Measurements from ENCODE around the gene SPAG9.
A peak's percentile ranks its signal among the peaks of the same experiment; 100 is the strongest.
"Not testable (repeated sequence)": the region's sequence is repeated elsewhere in the genome, so short reads cannot be mapped to it uniquely, and the experiment has no call there.

Gene SPAG9

DNA sequence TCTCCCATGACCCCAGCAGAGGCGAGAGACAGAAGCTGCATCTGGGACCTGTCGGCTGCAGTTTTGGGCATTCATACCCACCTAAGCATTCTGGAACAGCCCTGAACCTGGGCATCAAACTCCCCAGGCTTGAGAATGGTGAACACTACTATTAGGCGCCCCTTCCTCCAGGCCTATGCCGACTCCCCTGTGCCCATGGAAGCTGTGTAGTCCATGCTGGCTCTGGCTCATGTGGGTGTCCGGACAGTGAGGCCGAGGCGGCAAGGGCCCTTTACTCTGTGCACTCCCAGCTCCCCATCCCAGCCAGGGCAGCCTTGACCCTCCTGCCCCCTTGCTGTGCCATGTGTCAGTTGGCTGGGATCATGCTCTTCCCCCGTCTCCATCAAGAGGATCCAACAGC lies 165.5 kb downstream of the SPAG9 start:
- no peak for DNase-seq (ENCODE audit: low read depth, low spot score)

DNA sequence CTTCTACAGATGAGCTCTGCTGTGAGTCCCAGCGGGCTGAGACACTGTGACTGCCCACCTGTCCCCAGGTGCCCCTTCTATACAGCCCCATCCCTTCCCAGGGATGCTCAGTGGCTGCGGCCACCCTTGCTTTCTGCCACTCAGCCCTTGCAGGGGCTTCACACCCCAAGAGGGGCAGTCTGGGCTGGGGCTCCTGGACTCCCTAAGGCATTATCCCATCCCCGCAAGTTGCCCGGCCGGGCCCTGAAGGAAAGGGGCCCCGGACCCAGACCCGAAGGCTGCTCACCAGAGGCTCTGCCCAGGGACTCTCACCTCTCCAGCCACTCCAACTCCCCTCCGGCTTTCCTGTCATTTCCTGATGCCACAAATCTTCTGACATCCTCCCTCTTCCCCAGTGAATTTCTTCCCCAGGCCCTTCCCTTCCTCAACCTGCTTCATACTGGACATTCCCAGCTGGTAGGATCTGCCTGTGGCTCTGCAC lies 166.0 kb downstream of the SPAG9 start:
- no peak for DNase-seq (ENCODE audit: low read depth, low spot score)

DNA sequence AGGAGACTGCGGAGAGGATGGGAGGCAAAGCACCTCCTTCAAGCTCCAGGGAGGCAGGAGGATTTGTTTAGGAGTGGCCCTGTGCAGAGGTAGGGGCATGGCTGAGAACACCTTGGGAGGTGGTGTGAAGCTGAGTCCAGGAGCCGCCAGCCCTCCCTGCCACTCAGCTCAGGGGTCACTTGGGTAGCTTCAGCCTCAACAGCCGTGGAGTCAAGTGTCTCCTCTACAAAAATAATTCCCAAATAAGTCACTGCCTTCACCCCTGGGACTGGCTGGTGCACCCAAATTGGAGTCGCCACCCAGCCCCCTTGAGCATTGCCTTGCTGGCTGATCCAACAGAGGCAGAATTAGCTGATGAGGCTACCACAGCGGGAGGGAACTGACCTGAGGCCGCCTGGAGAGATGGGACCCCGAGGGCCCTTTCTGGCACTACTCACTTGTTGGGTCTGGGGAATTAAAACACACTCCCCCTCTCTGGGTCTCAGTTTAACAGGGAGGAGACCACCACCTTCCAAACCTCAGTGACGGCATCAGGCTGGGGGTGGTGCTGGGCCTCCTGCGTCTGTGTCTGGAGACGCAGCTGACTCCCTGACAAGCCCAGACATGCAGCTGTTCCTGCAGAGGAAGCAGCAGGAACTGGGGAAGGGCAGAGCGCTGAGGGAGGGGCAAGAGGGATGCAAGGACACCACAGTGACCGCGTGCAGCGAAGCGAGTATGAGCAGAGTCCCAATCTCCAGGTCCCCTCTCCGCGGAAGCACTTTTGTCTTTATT lies 166.7 kb downstream of the SPAG9 start:
- DNase-seq (ENCODE audit: low read depth, low spot score) = no peak

DNA sequence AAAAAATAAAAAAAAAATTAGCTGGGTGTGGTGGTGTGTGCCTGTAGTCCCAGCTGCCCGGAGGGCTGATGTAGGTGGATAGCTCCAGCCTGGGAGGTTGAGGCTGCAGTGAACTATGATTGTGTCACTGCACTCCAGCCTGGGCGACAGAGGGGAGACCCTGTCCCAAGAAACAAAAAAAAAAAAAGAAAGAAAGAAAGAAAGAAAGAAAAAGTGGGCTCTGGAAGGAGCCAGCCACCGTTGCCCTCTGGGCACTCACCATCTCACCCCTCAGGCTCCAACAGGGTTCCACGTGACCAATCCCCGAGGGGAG lies 167.2 kb downstream of the SPAG9 start:
- DNase-seq (ENCODE audit: low read depth, low spot score) = no peak

DNA sequence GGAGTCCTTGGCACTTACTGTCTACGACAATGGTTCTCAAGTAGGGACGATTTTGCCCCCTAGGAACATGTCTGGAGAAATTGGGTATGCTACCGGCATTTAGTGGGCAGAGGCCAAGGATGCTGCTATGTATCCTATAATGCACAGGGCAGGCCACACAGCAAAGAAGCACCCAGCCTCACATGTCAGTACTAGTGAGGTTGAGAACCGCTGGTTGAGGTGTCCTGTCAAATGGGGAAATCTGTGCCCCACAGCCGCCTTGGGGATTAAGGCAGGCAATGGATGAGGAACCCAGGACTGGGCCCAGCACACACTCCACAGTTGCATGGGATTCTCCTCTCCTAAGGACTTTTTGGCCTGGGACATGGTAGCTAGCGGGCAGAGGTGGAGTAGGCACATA lies 167.8 kb downstream of the SPAG9 start:
- DNase-seq (ENCODE audit: low read depth, low spot score) = no peak

DNA sequence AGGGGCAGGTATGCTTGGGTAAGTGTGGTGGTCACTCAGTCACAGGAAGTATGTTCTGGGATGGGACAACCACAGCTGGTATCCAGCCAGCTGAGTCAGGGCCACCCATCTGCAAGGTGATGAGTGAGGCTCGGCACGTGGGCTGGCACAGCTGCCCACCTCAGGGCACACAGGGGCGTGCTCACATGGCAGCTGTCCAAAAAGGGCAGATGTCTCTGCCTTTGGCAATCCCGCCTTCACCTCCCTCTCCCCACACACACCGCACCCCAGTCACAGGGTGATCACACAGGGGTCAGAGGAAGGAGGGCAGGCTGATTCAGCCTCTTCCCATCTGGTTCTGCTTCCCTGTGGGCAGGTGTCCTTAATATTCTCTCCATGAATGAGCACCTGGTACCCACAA lies 168.7 kb downstream of the SPAG9 start:
- no peak for DNase-seq (ENCODE audit: low read depth, low spot score)

DNA sequence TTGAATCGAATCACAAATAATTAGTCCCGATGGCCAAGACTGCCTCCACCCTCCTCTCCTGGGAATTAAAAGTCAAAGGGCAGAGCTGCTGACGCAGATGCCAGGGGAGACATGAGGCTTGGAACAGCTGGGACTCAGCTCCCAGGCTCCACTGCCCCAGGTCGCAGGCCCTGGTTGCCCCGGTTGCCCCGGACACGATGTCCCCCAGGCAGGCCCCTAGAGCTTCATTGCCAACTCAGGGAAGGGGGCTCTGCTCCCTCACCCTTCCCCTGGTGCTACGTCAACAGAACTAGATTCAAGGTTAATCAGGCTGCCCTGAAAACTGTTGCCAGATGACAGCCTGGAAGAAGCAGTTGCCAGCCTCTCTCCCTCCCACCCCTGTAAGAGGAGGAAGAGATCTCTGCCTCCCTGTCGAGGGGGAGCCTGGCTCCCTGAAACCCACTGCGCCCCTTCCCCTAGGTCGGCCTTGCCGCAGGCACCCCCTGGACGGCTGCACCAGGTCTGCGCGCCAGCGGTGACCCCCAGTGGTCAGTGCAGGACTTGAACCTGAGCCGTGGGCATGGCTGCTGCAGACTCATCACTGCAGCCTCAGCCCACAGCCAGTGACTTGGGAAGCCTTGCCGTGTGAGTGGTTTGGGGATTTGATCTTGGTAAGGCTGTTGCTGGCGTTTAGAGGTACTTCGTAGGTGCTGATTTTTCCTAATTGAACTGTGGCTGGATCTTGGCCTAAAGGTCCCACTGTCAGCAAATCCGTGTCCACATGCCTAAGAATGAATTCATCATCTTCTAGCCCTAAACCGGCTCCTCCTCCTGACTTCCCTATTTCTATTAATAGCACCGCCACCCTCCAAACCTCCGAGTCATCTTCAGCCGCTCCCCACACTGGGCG lies 170.4 kb downstream of the SPAG9 start:
- no peak for DNase-seq (ENCODE audit: low read depth, low spot score)

DNA sequence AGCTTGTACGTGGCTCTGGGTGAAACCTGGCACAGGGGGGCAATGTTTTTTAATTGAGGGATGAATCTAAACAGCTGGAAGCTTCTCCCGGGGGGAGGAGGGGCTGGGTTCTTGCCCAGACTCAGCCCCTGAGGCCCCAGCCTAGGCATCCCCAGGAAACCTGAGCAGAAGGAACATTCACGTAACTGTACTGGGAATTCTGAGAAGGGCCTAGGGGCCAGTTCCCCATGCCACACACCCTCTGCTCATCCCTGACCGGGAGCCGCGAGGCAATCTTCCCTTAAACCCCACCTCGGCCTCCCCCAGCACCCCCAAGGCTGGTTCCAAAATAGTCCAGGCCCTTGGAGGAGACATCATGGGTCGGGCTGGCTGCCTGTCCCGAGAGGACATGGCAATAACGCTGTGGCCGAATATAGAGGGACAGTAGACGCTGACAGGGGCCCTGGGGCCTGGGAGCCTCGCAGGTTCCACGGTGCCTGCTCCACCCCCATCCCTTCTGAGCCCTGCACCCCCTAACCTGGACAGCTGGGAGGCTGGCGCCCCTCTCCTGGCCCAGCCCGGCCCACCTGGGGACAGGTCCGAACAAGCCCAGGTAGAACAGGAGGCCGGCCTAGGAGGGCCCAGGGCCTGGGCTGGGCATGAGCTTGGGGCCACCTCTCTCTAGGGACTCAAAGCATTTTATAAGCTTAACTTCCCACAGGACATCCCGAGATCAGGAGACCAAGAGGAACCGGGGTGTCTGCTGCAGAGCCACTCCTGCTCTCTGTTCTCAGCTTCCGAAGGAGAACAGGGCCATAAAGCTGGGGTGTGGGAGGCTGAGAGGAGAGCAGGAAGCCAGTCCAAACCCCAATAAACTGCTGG lies 171.3 kb downstream of the SPAG9 start:
- DNase-seq (ENCODE audit: low read depth, low spot score) = no peak

DNA sequence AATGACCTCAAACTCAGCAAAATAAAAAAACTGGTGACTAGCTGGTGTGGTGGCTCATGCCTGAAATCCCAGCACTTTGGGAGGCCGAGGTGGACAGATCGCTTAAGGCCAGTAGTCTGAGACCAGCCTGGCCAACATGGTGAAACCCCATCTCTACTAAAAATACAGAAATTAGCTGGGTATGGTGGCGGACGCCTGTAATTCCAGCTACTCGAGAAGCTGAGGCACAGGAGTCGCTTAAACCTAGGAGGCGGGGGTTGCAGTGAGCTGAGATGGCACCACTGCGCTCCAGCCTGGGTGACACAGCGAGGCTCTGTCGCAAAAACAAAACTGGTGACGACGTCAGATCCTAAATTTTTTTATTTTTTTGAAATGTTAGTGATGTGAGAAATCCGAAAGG lies 172.0 kb downstream of the SPAG9 start:
- DNase-seq (ENCODE audit: low read depth, low spot score) = no peak

DNA sequence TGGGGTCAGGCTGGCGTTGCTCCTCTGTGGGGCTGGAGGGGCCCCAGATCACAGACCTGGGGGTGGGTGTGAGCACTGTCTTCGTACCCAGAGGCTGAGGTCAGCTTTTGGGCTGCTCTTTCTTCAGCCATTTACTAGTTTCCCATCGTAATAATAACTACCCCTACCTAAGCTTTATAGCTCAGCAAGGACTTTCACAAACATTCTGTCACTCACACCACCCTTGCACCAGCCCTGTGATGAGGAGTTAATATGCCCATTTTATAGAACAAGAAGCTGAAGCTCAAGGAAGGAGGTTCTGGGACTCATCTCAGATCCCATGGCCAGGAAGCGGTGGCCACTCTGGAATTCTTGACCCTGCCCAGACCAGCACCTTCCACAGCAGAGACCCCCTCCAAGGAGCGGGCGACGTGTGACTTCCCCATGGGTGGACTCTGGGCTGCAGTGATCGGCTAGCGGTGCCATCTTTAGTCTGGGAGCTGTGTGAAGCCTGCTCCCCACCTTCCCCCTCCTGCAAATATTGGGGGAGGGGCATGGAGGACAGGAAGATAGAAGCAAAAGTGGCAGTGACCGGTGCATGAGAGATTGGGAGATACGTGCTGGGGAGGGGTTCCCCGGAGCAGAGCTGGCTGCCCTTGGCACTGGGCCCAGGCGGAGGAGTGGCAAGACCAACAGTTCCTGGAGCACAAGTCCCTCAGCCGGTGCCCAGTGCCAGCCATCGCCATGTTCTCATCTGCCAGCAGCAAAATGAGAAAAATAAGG lies 172.7 kb downstream of the SPAG9 start:
- no peak for DNase-seq (ENCODE audit: low read depth, low spot score)

DNA sequence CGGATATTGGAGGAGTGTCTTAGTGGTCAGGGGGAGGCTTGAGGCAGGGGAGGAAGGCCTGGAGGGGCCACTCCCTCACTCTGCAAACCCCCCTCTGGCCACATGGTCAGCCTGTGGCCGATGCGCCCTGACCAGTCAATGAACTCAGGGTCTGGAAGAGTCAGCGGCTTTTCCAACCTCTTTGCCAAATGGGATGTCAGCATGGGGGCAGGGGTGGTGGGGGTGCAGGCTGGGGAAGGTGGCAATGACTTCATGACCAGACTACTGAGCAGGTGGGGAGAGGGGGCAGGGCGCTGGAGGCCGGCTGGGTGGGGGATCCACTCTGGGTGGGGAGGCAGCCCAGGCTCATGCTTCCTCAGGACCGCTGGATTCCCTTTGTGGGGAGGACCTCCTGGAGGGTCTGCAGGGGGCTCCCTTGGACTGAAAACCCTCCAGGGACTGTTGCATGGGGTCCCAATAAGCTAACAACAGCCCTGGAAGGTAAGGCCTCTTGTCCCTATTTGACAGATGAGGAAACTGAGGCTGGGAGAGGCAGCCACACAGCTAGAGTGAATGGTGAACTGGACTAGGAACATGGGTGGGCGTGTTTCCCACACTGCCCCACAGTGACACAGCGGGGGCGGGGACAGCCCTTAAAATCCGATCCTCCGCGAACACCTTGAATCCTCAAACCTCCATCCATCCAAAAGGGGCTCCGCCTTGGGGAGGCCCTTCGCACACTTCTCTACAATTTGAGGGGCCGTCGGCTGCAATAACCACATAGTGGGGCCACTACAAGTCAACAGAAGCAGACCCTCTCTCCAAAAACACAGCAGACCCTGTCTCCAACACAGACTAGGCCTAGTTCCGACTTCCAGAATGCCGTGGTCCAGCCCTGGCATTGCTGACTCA lies 173.5 kb downstream of the SPAG9 start:
- DNase-seq (ENCODE audit: low read depth, low spot score) = no peak

DNA sequence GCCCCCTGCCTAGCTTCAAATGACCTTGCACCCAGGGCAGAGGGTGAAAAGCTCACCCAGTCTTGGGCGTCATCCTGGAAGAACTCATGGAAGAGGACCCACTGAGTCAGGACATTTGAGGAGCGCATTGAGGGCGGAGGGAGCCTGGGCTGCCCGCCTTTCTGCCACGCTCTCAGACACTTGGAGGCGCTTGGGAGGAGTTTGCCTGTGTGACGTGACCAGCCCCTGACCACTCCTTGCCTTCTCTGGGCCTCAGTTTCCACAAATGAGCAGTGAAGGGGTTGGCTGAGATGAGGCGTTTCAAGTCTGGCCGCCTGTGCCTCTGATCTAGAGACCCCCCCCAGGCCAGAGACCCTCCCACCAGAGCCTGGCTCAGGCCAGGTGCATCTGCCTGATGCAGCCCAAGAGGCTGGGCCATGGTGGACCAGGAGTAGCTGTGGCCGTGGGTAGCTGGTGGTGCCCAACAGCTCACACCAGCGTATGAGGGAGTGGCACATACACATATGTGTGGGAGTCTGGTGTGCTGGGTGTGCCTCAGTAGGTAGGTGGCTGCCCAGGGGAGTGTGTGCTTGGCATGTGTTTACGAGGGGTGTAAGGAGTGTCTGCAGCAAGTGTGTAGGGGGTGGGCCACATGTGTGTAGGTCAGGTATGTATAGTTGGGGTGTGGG lies 174.3 kb downstream of the SPAG9 start:
- DNase-seq (ENCODE audit: low read depth, low spot score) = no peak

DNA sequence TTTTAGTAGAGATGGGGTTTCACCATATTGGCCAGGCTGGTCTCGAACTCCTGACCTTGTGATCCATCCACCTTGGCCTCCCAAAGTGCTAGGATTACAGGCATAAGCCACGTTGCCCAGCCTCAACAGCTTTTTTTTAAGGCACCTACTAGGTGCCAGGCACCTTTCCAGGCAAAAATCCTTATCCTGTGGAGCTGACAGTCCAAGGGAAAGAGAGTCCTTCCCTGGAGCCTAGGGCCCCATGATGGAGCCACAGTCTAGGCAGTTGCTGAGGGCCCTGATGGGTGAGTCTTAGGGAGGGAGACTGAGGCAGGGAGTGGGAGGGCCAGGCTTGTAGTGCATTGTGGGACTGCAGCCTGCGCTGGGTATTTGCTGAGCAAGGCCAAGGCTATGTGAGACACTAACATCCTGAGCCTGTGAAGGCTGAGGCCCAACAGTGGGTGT lies 174.9 kb downstream of the SPAG9 start:
- DNase-seq (ENCODE audit: low read depth, low spot score) = no peak

DNA sequence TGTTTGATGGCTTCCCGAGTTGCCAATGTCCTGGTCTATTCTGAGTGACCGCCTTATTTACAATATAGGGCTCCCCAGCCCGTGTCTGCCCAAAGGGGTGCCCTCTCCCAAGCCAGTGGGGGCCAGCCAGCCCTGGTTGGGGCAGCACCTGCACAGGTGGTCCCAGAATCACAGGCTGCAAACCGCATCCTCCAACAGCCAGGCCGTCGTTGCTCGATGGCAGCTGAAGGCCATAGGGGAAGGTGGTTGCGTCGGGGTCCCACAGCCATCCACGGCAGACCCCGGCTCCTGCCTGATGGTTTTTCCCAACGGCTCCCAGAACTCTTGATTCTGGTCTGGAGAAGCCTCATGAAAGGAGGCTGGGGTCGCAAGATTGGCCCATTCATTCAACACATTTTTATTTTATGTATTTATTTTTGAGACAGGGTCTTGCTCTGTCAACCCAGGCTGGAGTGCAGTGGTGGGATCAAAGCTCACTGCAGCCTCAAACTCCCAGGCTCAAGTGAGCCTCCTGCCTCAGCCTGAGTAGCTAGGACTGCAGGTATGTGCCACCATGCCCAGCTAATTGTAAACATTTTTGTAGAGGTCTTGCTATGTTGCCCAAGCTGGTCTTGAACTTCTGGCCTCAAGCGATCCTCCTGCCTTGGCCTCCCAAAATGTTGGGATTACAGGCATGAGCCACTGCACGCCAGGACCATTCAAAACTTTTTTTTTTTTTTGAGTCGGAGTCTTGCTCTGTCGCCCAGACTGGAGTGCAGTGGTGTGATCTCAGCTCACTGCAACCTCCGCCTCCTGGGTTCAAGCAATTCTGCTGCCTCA lies 175.6 kb downstream of the SPAG9 start:
- DNase-seq (ENCODE audit: low read depth, low spot score) = no peak

DNA sequence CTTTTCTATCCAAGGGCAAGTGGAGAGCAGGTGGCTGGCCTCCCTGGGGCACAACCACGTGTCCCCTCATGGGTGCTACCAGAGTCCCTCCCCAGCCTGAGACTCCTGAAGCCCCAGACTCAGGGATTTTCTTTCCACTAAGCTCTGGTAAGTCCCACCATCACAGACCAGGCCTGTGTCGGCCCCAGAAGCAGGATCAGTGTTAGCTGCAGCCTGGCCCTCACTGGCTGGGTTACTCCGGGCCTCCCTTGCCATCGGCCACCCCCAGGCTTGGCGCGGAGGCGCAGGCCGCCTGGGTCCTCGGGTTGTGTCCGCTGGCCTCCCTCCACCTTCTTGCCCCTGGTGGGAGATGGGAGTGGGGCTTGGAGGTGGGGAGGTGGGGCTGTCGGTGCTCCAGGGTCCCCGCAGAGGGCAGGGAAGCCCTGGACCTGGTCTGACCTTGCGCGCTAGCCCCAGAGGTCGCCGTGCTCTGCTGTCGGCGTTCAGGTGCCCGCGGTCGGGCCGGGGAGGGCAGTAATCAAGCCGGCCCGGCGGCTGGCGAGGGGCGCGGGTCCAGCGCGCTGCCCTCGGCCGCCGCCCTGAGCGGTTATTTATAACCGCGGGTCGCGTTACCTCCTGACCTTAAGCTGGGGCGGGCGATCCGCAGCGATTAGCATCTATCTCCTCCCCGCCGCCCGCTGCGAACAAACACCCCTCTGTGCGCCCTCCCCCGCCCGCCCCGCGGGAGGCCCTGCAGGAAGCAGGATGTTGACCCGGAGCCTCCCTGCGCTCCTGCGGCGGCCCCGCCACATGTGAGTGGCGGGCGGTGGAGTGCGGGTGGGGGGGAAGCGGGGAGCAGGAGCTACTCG lies 176.4 kb downstream of the SPAG9 start:
- peak; percentile 35 for DNase-seq (ENCODE audit: low read depth, low spot score)

DNA sequence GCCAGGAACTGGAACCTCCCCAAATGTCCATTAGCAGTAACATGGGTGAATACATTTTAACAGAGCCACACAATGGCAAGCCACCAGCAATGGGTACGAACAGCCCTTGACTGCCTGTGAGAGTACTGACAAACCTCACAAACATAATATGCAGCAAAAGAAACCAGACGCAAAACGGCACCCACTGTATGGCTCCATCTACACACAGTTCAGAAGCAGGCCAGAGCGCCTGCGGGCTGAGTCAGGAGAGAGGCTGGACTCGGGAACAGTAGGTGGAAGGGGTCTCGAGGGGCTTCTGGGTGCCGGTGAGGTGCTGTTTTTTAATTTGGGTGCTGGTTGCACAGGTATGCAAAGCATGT lies 177.1 kb downstream of the SPAG9 start:
- DNase-seq (ENCODE audit: low read depth, low spot score) = no peak

DNA sequence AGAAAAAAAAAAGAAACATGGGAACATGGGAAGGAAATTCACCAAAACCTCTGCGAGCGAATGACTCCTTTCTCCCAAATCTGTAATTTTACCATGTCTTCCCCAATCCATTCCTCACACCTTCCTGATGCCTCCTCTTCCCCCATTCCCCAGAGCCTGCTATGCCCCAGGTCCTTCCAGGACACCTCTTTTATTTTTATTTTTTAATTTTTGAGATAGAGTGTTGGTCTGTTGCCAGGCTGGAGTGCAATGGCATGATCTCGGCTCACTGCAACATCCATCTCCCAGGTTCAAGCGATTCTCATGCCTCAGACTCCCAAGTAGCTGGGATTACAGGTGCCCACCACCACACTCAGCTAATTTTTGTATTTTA lies 179.0 kb downstream of the SPAG9 start:
- DNase-seq (ENCODE audit: low read depth, low spot score) = not testable (repeated sequence)

Data from activated naive CD8-positive, alpha-beta T cell treated with anti-CD3 and anti-CD28 coated beads, Interleukin-2, amount 50 U/mL, for 16 hours (primary cell).